Hepatocyte (in vitro differentiated cells): ENCODE data around the gene RBBP6. TPM values are rescaled to one million over a fixed set of nuclear protein-coding genes. Genes with fewer than 3 reads are reported as not detected.

Experiments used
- DNase-seq: peaks from one replicate; pipeline ENCODE4 v3.0.0-alpha.2; 2016; ENCODE audit warnings: low spot score
- H2AFZ ChIP-seq: fragments of 200-600 bp; sonication (generic); 2 replicates; pipeline ENCODE4 v1.6.0; 2016; ENCODE audit warnings: antibody characterized with exemption, mild to moderate bottlenecking
- H3K27ac ChIP-seq: fragments of 200-600 bp; sonication (generic); 2 replicates; pipeline ENCODE4 v1.5.1; 2016; ENCODE audit warnings: mild to moderate bottlenecking
- H3K27me3 ChIP-seq: fragments of 200-600 bp; sonication (generic); 2 replicates; pipeline ENCODE4 v1.6.1; 2016
- H3K36me3 ChIP-seq: fragments of 200-600 bp; sonication (generic); replicated peaks from 2 replicates; pipeline ENCODE4 v1.5.1; 2016; ENCODE audit warnings: low read depth; ENCODE audit not compliant: insufficient read depth
- H3K4me1 ChIP-seq: fragments of 200-600 bp; sonication (generic); 2 replicates; pipeline ENCODE4 v1.5.1; 2016; ENCODE audit warnings: mild to moderate bottlenecking, moderate library complexity; ENCODE audit not compliant: insufficient read depth
- H3K4me2 ChIP-seq: fragments of 200-600 bp; sonication (generic); 2 replicates; pipeline ENCODE4 v1.6.0; 2016
- H3K4me3 ChIP-seq: fragments of 200-600 bp; sonication (generic); 2 replicates; pipeline ENCODE4 v1.5.1; 2016; ENCODE audit warnings: mild to moderate bottlenecking
- H3K79me2 ChIP-seq: fragments of 200-600 bp; sonication (generic); 2 replicates; pipeline ENCODE4 v1.6.0; 2017; ENCODE audit warnings: mild to moderate bottlenecking
- H3K9me2 ChIP-seq: fragments of 200-600 bp; sonication (generic); replicated peaks from 2 replicates; pipeline ENCODE4 v1.6.0; 2017; ENCODE audit warnings: mild to moderate bottlenecking; ENCODE audit not compliant: insufficient read depth
- H3K9me3 ChIP-seq: fragments of 200-600 bp; sonication (generic); 2 replicates; pipeline ENCODE4 v1.5.1; 2016; ENCODE audit warnings: low read depth, mild to moderate bottlenecking
- H4K20me1 ChIP-seq: fragments of 200-600 bp; sonication (generic); 2 replicates; pipeline ENCODE4 v1.6.0; 2016; ENCODE audit warnings: mild to moderate bottlenecking; ENCODE audit not compliant: insufficient read depth, poor library complexity, severe bottlenecking
- CTCF ChIP-seq: fragments of 200-600 bp; sonication (generic); IDR thresholded peaks from 2 replicates; pipeline ENCODE4 v1.5.1; 2016; ENCODE audit warnings: antibody characterized with exemption, mild to moderate bottlenecking; ENCODE audit not compliant: poor library complexity
- EZH2 ChIP-seq: fragments of 200-600 bp; sonication (generic); IDR thresholded peaks from 2 replicates; pipeline ENCODE4 v1.6.1; 2016; ENCODE audit warnings: antibody characterized with exemption, mild to moderate bottlenecking, borderline replicate concordance
- EZH2phosphoT487 ChIP-seq: fragments of 200-600 bp; sonication (generic); IDR thresholded peaks from one replicate; pipeline ENCODE4 v1.6.1; 2018; ENCODE audit warnings: antibody characterized with exemption, mild to moderate bottlenecking, low read depth, moderate library complexity; ENCODE audit not compliant: unreplicated experiment, severe bottlenecking
- WGBS: methylation state at CpG from one replicate; pipeline ENCODE4 v1.1.6; 2016; ENCODE audit warnings: low lambda C conversion rate; ENCODE audit errors: missing lambda C conversion rate; 5-methylcytosine and 5-hydroxymethylcytosine counted together
- polyA plus RNA-seq: library from polyadenylated mRNA; unstranded; fragments of >200 nt; fragmentation: Nextera tagmentation; extraction: Ambion mirVana; gene quantifications from 2 replicates; pipeline ENCODE4 v1.2.1, GENCODE V29; 2016
- total RNA-seq: library from RNA; depleted of rRNA; stranded (reverse); fragments of >200 nt; gene quantifications from 2 replicates; pipeline ENCODE4 v1.2.3, GENCODE V29; 2014

The RBBP6 gene
- total and polyA plus RNA-seq, 2 experiments from 2014 or later, result 43.7 to 45.6 TPM

GRCh38 chr16:24524855-24525677 lies 14.3 kb upstream of the RBBP6 start:
- H4K20me1 ChIP-seq, result no peaks in the 10 kb centered on the region
- no peaks in the 10 kb centered on the region for H3K4me1 ChIP-seq
- no peak for TF ChIP-seq CTCF
- no peak overlapping the region for H3K4me2 ChIP-seq
- H3K9me3 ChIP-seq, result no peaks in the 10 kb centered on the region
- H3K27ac ChIP-seq, result no peak overlapping the region
- H3K9me2 ChIP-seq, result no peaks in the 10 kb centered on the region
- H3K79me2 ChIP-seq, result no peaks in the 10 kb centered on the region
- H3K27me3 ChIP-seq, result no peaks in the 10 kb centered on the region
- no peak for DNase-seq
- 77% methylated on average over 4 of the region's 4 CpGs for WGBS
- H3K36me3 ChIP-seq, result no peaks in the 10 kb centered on the region
- no peak overlapping the region for H3K4me3 ChIP-seq
- H2AFZ ChIP-seq, result no peak overlapping the region

GRCh38 chr16:24525970-24526559 lies 13.3 kb upstream of the RBBP6 start:
- Histone ChIP-seq H3K9me3 (no peaks in the 10 kb centered on the region), H3K27ac (peak overlapping the region; percentile 20), H3K9me2 (no peaks in the 10 kb centered on the region), H3K4me2 (no peak overlapping the region), H4K20me1 (no peaks in the 10 kb centered on the region), H3K36me3 (no peaks in the 10 kb centered on the region), H3K4me1 (no peaks in the 10 kb centered on the region), H3K27me3 (no peaks in the 10 kb centered on the region), H3K4me3 (no peak overlapping the region), H2AFZ (no peak overlapping the region), H3K79me2 (no peaks in the 10 kb centered on the region)
- DNase-seq, result peak; percentile 50
- WGBS, result 40% methylated on average over 7 of the region's 7 CpGs
- no peak for TF ChIP-seq EZH2
- no peak for TF ChIP-seq CTCF
- no peak for TF ChIP-seq EZH2phosphoT487

DNA sequence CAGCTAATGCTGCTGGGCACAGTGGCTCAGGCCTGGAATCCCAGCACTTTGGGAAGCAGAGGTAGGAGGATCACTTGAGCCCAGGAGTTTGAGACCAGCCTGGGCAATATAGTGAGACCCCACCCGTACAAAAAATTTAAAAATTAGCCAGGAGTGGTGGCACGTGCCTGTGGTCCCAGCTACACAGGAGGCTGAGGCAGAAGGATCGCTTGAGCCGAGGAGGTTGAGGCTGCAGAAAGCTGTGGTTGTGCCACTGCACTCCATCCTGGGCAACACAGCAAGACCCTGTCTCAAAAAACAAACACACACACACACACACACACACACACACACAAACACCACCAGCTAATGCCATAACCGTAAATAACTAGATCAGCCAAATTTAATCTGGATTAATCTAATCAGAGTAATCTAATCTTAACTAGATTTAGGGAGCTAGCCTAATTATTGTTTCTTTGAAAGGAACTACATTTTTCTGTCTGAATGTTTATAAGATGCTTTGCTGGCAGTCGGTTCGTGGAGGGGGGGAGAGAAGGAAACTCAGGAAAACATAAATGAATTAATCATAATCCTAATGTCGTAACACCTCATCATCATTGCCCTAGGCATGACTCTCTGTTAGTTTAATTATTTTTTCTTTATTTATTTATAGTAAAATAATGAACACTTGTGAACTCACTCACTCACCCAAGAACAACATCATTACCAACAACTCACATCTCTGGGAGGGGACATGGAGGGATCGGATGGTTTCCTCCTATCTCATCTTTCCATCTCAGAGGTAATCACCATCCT lies 12.5 kb upstream of the RBBP6 start:
- no peak overlapping the region for H2AFZ ChIP-seq
- H3K4me2 ChIP-seq, result no peak overlapping the region
- no peak for DNase-seq
- no peak overlapping the region for H3K4me3 ChIP-seq
- H3K9me3 ChIP-seq, result no peaks in the 10 kb centered on the region
- no peaks in the 10 kb centered on the region for H3K79me2 ChIP-seq
- no peaks in the 10 kb centered on the region for H3K36me3 ChIP-seq
- H4K20me1 ChIP-seq, result no peaks in the 10 kb centered on the region
- H3K27ac ChIP-seq, result no peak overlapping the region
- no peaks in the 10 kb centered on the region for H3K4me1 ChIP-seq
- H3K9me2 ChIP-seq, result no peaks in the 10 kb centered on the region
- TF ChIP-seq EZH2phosphoT487, result no peak
- TF ChIP-seq CTCF, result no peak
- no peak for TF ChIP-seq EZH2
- no peaks in the 10 kb centered on the region for H3K27me3 ChIP-seq
- 79% methylated on average over 9 of the region's 9 CpGs for WGBS
